ENCODE results near the gene GTF2F1.

DNA sequence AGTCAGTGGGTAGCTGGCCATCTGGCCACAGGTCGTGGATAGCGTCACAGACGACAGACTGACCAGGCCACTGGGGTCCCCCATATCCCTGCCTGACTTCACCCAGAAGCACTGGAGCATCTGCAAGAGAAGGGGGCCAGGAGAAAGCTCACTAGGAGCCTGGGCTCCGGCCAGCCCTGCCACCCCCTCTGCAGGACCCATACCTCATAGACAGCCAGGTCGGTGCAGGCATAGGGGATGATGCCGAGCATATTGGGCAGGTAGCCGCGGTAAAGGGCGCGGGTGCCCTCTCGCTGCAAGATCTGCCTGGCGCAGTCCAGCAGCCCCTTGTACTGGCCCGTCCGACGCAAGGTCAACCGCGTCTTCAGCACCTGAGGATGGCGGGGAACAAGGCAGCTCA, 34.2 kb upstream of the GTF2F1 start:
- TF ChIP-seq, protein P1, sequence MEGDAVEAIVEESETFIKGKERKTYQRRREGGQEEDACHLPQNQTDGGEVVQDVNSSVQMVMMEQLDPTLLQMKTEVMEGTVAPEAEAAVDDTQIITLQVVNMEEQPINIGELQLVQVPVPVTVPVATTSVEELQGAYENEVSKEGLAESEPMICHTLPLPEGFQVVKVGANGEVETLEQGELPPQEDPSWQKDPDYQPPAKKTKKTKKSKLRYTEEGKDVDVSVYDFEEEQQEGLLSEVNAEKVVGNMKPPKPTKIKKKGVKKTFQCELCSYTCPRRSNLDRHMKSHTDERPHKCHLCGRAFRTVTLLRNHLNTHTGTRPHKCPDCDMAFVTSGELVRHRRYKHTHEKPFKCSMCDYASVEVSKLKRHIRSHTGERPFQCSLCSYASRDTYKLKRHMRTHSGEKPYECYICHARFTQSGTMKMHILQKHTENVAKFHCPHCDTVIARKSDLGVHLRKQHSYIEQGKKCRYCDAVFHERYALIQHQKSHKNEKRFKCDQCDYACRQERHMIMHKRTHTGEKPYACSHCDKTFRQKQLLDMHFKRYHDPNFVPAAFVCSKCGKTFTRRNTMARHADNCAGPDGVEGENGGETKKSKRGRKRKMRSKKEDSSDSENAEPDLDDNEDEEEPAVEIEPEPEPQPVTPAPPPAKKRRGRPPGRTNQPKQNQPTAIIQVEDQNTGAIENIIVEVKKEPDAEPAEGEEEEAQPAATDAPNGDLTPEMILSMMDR (conservative IDR thresholded peaks at IDR 0.05; ENCODE audit: low read depth, low read length) = no peak
- TF ChIP-seq EZH2 (IDR thresholded peaks at IDR 0.05; ENCODE audit: low read length, unreplicated experiment) = no peak
